ENCODE measurements around the gene CTDSPL.

The CTDSPL gene

GRCh38 chr3:37997791-37998370, 136.2 kb downstream of the CTDSPL start:
- no peak overlapping the region for H3K4me3 ChIP-seq (ENCODE audit: low read depth, low read length)
- TF ChIP-seq FEZF1 (tag by site-specific recombination; IDR thresholded peaks at IDR 0.05) (no peak), ZBTB49 (tag by site-specific recombination; IDR thresholded peaks at IDR 0.05; ENCODE audit: low read depth) (no peak), ZNF280D (tag by site-specific recombination; IDR thresholded peaks at IDR 0.05) (no peak), ZNF19 (tag by site-specific recombination; IDR thresholded peaks at IDR 0.05; ENCODE audit: low read depth) (no peak), PRDM6 (tag by site-specific recombination; IDR thresholded peaks at IDR 0.05) (no peak), GLIS1 (tag by site-specific recombination; IDR thresholded peaks at IDR 0.05) (no peak), ZNF621 (tag by site-specific recombination; IDR thresholded peaks at IDR 0.05) (no peak), ZNF654 (tag by site-specific recombination; IDR thresholded peaks at IDR 0.05; ENCODE audit: low read depth) (no peak), SCRT2 (tag by site-specific recombination; IDR thresholded peaks at IDR 0.05) (no peak), SP3 (tag by site-specific recombination; IDR thresholded peaks at IDR 0.05) (no peak), ZNF140 (tag by site-specific recombination; IDR thresholded peaks at IDR 0.05) (no peak)
- H3K36me3 ChIP-seq (ENCODE audit: control insufficient read depth in 2 of 2, insufficient read depth in 1 of 2, low read length in 2 of 2): peaks cover 0 to 9% of the 10 kb centered on the region in 2 experiments; a peak in 1 of 3 replicates
- H3K4me1 ChIP-seq (ENCODE audit: control insufficient read depth, insufficient read depth, low read length): no peaks in the 10 kb centered on the region
- no peak overlapping the region for H3K27ac ChIP-seq (ENCODE audit: extremely low read depth, low read depth, low read length)
- ChIA-PET CTCF (interaction anchor here (0.7 to 1.7 kb wide), 5 partner anchors 12 to 25 kb away, joined by 3 to 16 read pairs (median 6); no protein-coding TSS in a partner anchor), POLR2A (interaction anchor here (0.6 kb wide), 1 partner anchor 225 kb away, joined by 3 read pairs; no protein-coding TSS in a partner anchor)
- no peaks in the 10 kb centered on the region for H3K9me3 ChIP-seq (ENCODE audit: control insufficient read depth, insufficient read depth, low read depth, low read length)

- H3K9me3 ChIP-seq (ENCODE audit: control insufficient read depth, insufficient read depth, low read depth, low read length): no peaks in the 10 kb centered on the region
- H3K36me3 ChIP-seq (ENCODE audit: control insufficient read depth in 2 of 2, insufficient read depth in 1 of 2, low read length in 2 of 2): peaks cover 0 to 9% of the 10 kb centered on the region in 2 experiments; a peak in 1 of 3 replicates
- ChIA-PET POLR2A (no interaction called here), CTCF (no interaction called here)
- no peak overlapping the region for H3K27ac ChIP-seq (ENCODE audit: extremely low read depth, low read depth, low read length)
- no peak overlapping the region for H3K4me3 ChIP-seq (ENCODE audit: low read depth, low read length)
- no peaks in the 10 kb centered on the region for H3K4me1 ChIP-seq (ENCODE audit: control insufficient read depth, insufficient read depth, low read length)
- TF ChIP-seq REPIN1 (tag by site-specific recombination; IDR thresholded peaks at IDR 0.05; ENCODE audit: low read depth) (no peak), ZBTB44 (tag by site-specific recombination; IDR thresholded peaks at IDR 0.05) (no peak), ZSCAN23 (tag by site-specific recombination; IDR thresholded peaks at IDR 0.05) (no peak), HOXA7 (CRISPR knock-in tag; IDR thresholded peaks at IDR 0.05; ENCODE audit: borderline replicate concordance) (no peak), ZBTB48 (tag by site-specific recombination; IDR thresholded peaks at IDR 0.05) (no peak), ZNF624 (tag by site-specific recombination; IDR thresholded peaks at IDR 0.05) (no peak), ZNF221 (tag by site-specific recombination; IDR thresholded peaks at IDR 0.05; ENCODE audit: borderline replicate concordance) (no peak), ZNF785 (tag by site-specific recombination; IDR thresholded peaks at IDR 0.05) (no peak), ZSCAN16 (tag by site-specific recombination; IDR thresholded peaks at IDR 0.05) (no peak), GLI4 (tag by site-specific recombination; IDR thresholded peaks at IDR 0.05) (no peak), PRDM4 (tag by site-specific recombination; IDR thresholded peaks at IDR 0.05) (no peak), ZNF266 (tag by site-specific recombination; IDR thresholded peaks at IDR 0.05; ENCODE audit: low read depth) (no peak), WT1 (tag by site-specific recombination; IDR thresholded peaks at IDR 0.05) (no peak), ZXDB (tag by site-specific recombination; IDR thresholded peaks at IDR 0.05) (no peak)
Measured at GRCh38 chr3:37999836-38000235, 138.2 kb downstream of the CTDSPL start.
